IPS-18c (cell line): ENCODE measurements around the gene SPOCK1.

Source experiments
- H3K4me3 ChIP-seq: 2 replicates; pipeline ENCODE4 v1.7.0; 2013; ENCODE audit warnings: low read depth, mild to moderate bottlenecking, low read length, moderate library complexity; ENCODE audit not compliant: insufficient read depth
- H3K9me3 ChIP-seq: one replicate; pipeline ENCODE4 v1.6.1; 2013; ENCODE audit warnings: mild to moderate bottlenecking, low read length, moderate library complexity; ENCODE audit not compliant: control insufficient read depth, insufficient read depth

The SPOCK1 gene

GRCh38 chr5:137462265-137462590, 36.9 kb downstream of the SPOCK1 start:
- H3K9me3 ChIP-seq, result no peaks in the 10 kb centered on the region
- no peak overlapping the region for H3K4me3 ChIP-seq

GRCh38 chr5:137461391-137462264, 37.5 kb downstream of the SPOCK1 start:
- no peak overlapping the region for H3K4me3 ChIP-seq
- H3K9me3 ChIP-seq, result no peaks in the 10 kb centered on the region

- H3K4me3 ChIP-seq, result no peak overlapping the region
- H3K9me3 ChIP-seq, result no peaks in the 10 kb centered on the region
Measured at GRCh38 chr5:137454671-137455070, 44.5 kb downstream of the SPOCK1 start.

GRCh38 chr5:137453483-137454080, 45.5 kb downstream of the SPOCK1 start:
- no peaks in the 10 kb centered on the region for H3K9me3 ChIP-seq
- no peak overlapping the region for H3K4me3 ChIP-seq

- no peak overlapping the region for H3K4me3 ChIP-seq
- no peaks in the 10 kb centered on the region for H3K9me3 ChIP-seq
Measured at GRCh38 chr5:137450759-137451158, 48.4 kb downstream of the SPOCK1 start.

GRCh38 chr5:137448868-137449267, 50.3 kb downstream of the SPOCK1 start:
- Histone ChIP-seq H3K4me3 (no peak overlapping the region), H3K9me3 (no peaks in the 10 kb centered on the region)

- Histone ChIP-seq H3K9me3 (no peaks in the 10 kb centered on the region), H3K4me3 (no peak overlapping the region)
Measured at GRCh38 chr5:137446615-137447014, 52.5 kb downstream of the SPOCK1 start.

- Histone ChIP-seq H3K9me3 (no peaks in the 10 kb centered on the region), H3K4me3 (no peak overlapping the region)
Measured at GRCh38 chr5:137446151-137446550, 53.0 kb downstream of the SPOCK1 start.

GRCh38 chr5:137442660-137443059, 56.5 kb downstream of the SPOCK1 start:
- Histone ChIP-seq H3K4me3 (no peak overlapping the region), H3K9me3 (no peaks in the 10 kb centered on the region)

- H3K9me3 ChIP-seq, result no peaks in the 10 kb centered on the region
Measured at GRCh38 chr5:137441476-137441875, 57.6 kb downstream of the SPOCK1 start.

GRCh38 chr5:137440795-137441194, 58.3 kb downstream of the SPOCK1 start:
- H3K4me3 ChIP-seq, result no peak overlapping the region

More at GRCh38 chr5:137441476-137441875, 57.6 kb downstream of the SPOCK1 start:
- no peak overlapping the region for H3K4me3 ChIP-seq

GRCh38 chr5:137439645-137440044, 59.5 kb downstream of the SPOCK1 start:
- Histone ChIP-seq H3K4me3 (no peak overlapping the region), H3K9me3 (no peaks in the 10 kb centered on the region)

More at GRCh38 chr5:137440795-137441194, 58.3 kb downstream of the SPOCK1 start:
- no peaks in the 10 kb centered on the region for H3K9me3 ChIP-seq

- Histone ChIP-seq H3K9me3 (no peaks in the 10 kb centered on the region), H3K4me3 (no peak overlapping the region)
Measured at GRCh38 chr5:137438932-137439331, 60.2 kb downstream of the SPOCK1 start.

GRCh38 chr5:137437774-137438173, 61.4 kb downstream of the SPOCK1 start:
- Histone ChIP-seq H3K9me3 (no peaks in the 10 kb centered on the region), H3K4me3 (no peak overlapping the region)

GRCh38 chr5:137433539-137433938, 65.6 kb downstream of the SPOCK1 start:
- no peak overlapping the region for H3K4me3 ChIP-seq
- H3K9me3 ChIP-seq, result no peaks in the 10 kb centered on the region

GRCh38 chr5:137432376-137432775, 66.8 kb downstream of the SPOCK1 start:
- Histone ChIP-seq H3K4me3 (no peak overlapping the region), H3K9me3 (no peaks in the 10 kb centered on the region)

- Histone ChIP-seq H3K9me3 (peaks cover 2% of the 10 kb centered on the region), H3K4me3 (no peak overlapping the region)
Measured at GRCh38 chr5:137431051-137431450, 68.1 kb downstream of the SPOCK1 start.

- Histone ChIP-seq H3K4me3 (no peak overlapping the region), H3K9me3 (no peaks in the 10 kb centered on the region)
Measured at GRCh38 chr5:137415231-137415681, 83.9 kb downstream of the SPOCK1 start.
